Panc1 (cell line): ENCODE measurements around the gene IDI2. TPM values are rescaled to one million over a fixed set of nuclear protein-coding genes. Genes with fewer than 3 reads are reported as not detected.

Source experiments
- ATAC-seq: fragments of 200-7000 bp; cut with Tn5 transposase; 2 replicates; pipeline ENCODE4 v1.9.1; 2020; ENCODE audit warnings: mild to moderate bottlenecking, moderate library complexity
- BruUV-seq: library from RNA; stranded (reverse); fragments of 400-500 nt; replicated peaks from 2 replicates; lab custom pipeline; 2021; lab: Mats Ljungman, UMichigan
- CTCF ChIA-PET: fragments of 300-600 bp; sonication (Branson Sonifier 250); formaldehyde crosslinking; loops from one replicate; lab custom pipeline; 2022; ENCODE audit warnings: antibody characterized with exemption; lab: Charles Lee
- POLR2A ChIA-PET: fragments of 300-600 bp; sonication (Branson Sonifier 250); formaldehyde crosslinking; loops from one replicate; lab custom pipeline; 2022; ENCODE audit warnings: antibody characterized with exemption; lab: Charles Lee
- DNase-seq: peaks from one replicate; pipeline ENCODE4 v3.0.0-alpha.2; 2010; ENCODE audit warnings: low read depth, low spot score
- H3K27ac ChIP-seq: 2 replicates; pipeline ENCODE4 v1.5.1; 2011; ENCODE audit warnings: mild to moderate bottlenecking, low read length, inconsistent platforms
- H3K27me3 ChIP-seq: fragments of 200-500 bp; sonication (Bioruptor generic); 2 replicates; pipeline ENCODE4 v1.6.0; 2014; ENCODE audit warnings: low read length, inconsistent platforms; ENCODE audit not compliant: control insufficient read depth, insufficient read depth
- H3K36me3 ChIP-seq: fragments of 200-500 bp; sonication (Bioruptor generic); 2 replicates; pipeline ENCODE4 v1.5.1; 2014; ENCODE audit warnings: inconsistent platforms, mild to moderate bottlenecking, low read length, moderate library complexity; ENCODE audit not compliant: control insufficient read depth, insufficient read depth
- H3K4me1 ChIP-seq: 2 replicates; pipeline ENCODE4 v1.5.1; 2011; ENCODE audit warnings: inconsistent platforms, mild to moderate bottlenecking, low read length, moderate library complexity; ENCODE audit not compliant: control insufficient read depth, insufficient read depth
- H3K4me3 ChIP-seq, 2 experiments: 2 replicates each; pipeline ENCODE4 v1.5.1; 2011 to 2012; ENCODE audit warnings: low read depth in 2 of 2, low read length in 2 of 2, mild to moderate bottlenecking in 2 of 2, inconsistent platforms in 1 of 2, moderate library complexity in 1 of 2
- H3K9me3 ChIP-seq: fragments of 200-500 bp; sonication (Bioruptor generic); 2 replicates; pipeline ENCODE4 v1.5.1; 2014; ENCODE audit warnings: low read depth, mild to moderate bottlenecking, inconsistent platforms, low read length, moderate library complexity; ENCODE audit not compliant: control insufficient read depth, insufficient read depth
- POLR2AphosphoS5 ChIP-seq: IDR thresholded peaks from 2 replicates; pipeline ENCODE4 v1.6.1; 2012; ENCODE audit warnings: mild to moderate bottlenecking, low read depth, low read length, moderate library complexity
- REST ChIP-seq, 2 experiments: IDR thresholded peaks; 2 replicates each; pipeline ENCODE4 v1.6.1; 2011 to 2012; ENCODE audit warnings: low read depth in 2 of 2, control low read depth in 1 of 2, low read length in 1 of 2, mild to moderate bottlenecking in 1 of 2, moderate library complexity in 1 of 2; ENCODE audit not compliant: insufficient read depth in 1 of 2
- SIN3A ChIP-seq: IDR thresholded peaks from 2 replicates; pipeline ENCODE4 v1.6.1; 2012; ENCODE audit warnings: low read depth, mild to moderate bottlenecking, low read length, moderate library complexity, borderline replicate concordance; ENCODE audit not compliant: insufficient read depth
- TCF7L2 ChIP-seq: IDR thresholded peaks from 2 replicates; pipeline ENCODE4 v1.6.1; 2011; ENCODE audit warnings: mild to moderate bottlenecking, low read depth, low read length, inconsistent platforms
- in situ Hi-C: cut with HindIII; loops from 2 replicates; pipeline ENCODE4 v1.10.0; 2016; ENCODE audit warnings: low sequenced_read_pairs, low pct_unique_long_range_greater_than_20kb
- intact Hi-C: fragments of 100-400 bp; cut with micrococcal nuclease; formaldehyde crosslinking; loops from one replicate; pipeline ENCODE4 v1.10.0; 2022; ENCODE audit not compliant: unreplicated experiment
- total RNA-seq: library from RNA; stranded (reverse); gene quantifications from one replicate; pipeline ENCODE4 v1.2.1, GENCODE V29; 2021; ENCODE audit not compliant: unreplicated experiment
- TF ChIP-seq, protein P1 (sequence below): fragments of 450-650 bp; IDR thresholded peaks from 2 replicates; pipeline ENCODE4 v1.5.1; 2017; ENCODE audit warnings: mild to moderate bottlenecking

IDI2 gene
- total RNA-seq, 1 experiment from 2014 or later = not detected

DNA sequence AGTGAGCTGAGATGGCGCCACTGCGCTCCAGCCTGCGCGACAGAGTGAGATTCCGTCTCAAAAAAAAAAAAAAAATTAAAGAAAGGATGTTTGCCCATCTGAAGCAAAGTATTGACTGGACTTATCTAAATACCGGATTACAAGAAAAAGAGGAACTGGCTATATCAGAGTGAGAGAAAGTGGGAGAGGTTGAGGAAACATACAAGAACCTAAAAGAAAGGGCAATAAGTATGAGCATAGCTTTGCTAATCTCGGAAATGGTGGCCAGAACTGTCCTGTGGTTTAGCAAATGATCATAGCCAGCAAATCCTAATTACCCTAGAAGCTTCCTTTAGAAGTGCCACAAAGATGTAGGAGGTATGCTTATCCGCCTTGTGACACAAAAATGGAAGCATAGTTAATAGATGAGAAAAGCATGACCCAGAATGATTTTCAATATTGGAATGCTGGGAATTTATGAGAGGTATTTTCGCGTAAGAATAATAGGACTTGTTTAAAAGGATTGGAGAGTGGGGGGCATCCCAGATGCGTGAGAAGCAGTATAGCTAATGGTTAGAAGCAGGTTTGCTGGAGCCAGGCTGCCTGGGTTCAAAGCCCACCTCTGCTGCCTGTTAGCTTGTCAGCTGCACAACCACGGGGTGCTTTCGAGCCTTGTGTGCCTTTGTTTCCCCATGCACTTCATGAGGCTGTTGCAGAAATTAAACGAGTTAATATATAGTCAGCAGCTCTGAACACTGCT lies 38.6 kb downstream of the IDI2 start:
- no peak for DNase-seq
- H3K4me3 ChIP-seq = peak overlapping the region; percentile 96 to 99
- ChIA-PET POLR2A (interaction anchor here (0.5 to 0.7 kb wide), 3 partner anchors 52 to 898 kb away, joined by 3 to 8 read pairs (median 3); no protein-coding TSS in a partner anchor), CTCF (interaction anchor here (0.7 kb wide), 1 partner anchor 102 kb away, joined by 4 read pairs; no protein-coding TSS in a partner anchor)
- peaks cover 14% of the 10 kb centered on the region for H3K4me1 ChIP-seq
- H3K36me3 ChIP-seq = peaks cover 4% of the 10 kb centered on the region
- no TSS peak for BruUV-seq
- no peak for ATAC-seq
- in situ Hi-C loops = no loop called here
- no peaks in the 10 kb centered on the region for H3K27me3 ChIP-seq
- peak overlapping the region; percentile 92 for H3K27ac ChIP-seq
- intact Hi-C loops = no loop called here
- H3K9me3 ChIP-seq = no peaks in the 10 kb centered on the region
- TF ChIP-seq POLR2AphosphoS5 = no peak
- no peak for TF ChIP-seq REST (IDR thresholded peaks at IDR 0.05; ENCODE audit: insufficient read depth in 1 of 2, low read depth in 2 of 2, low read length in 1 of 2)
- TF ChIP-seq SIN3A = no peak
- TF ChIP-seq, protein P1, sequence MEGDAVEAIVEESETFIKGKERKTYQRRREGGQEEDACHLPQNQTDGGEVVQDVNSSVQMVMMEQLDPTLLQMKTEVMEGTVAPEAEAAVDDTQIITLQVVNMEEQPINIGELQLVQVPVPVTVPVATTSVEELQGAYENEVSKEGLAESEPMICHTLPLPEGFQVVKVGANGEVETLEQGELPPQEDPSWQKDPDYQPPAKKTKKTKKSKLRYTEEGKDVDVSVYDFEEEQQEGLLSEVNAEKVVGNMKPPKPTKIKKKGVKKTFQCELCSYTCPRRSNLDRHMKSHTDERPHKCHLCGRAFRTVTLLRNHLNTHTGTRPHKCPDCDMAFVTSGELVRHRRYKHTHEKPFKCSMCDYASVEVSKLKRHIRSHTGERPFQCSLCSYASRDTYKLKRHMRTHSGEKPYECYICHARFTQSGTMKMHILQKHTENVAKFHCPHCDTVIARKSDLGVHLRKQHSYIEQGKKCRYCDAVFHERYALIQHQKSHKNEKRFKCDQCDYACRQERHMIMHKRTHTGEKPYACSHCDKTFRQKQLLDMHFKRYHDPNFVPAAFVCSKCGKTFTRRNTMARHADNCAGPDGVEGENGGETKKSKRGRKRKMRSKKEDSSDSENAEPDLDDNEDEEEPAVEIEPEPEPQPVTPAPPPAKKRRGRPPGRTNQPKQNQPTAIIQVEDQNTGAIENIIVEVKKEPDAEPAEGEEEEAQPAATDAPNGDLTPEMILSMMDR = no peak
- TF ChIP-seq TCF7L2 = no peak

GRCh38 chr10:986137-986825 lies 39.4 kb downstream of the IDI2 start:
- H3K27me3 ChIP-seq = no peaks in the 10 kb centered on the region
- H3K9me3 ChIP-seq = no peaks in the 10 kb centered on the region
- CTCF ChIA-PET = interaction anchor here (0.7 kb wide), 1 partner anchor 101 kb away, joined by 4 read pairs; no protein-coding TSS in a partner anchor
- peaks cover 4% of the 10 kb centered on the region for H3K36me3 ChIP-seq
- no peak overlapping the region for H3K4me3 ChIP-seq
- POLR2A ChIA-PET = interaction anchor here (0.6 to 0.7 kb wide), 3 partner anchors 51 to 897 kb away, joined by 3 to 8 read pairs (median 3); no protein-coding TSS in a partner anchor
- BruUV-seq = no TSS peak
- TF ChIP-seq POLR2AphosphoS5 (no peak), SIN3A (no peak), REST (IDR thresholded peaks at IDR 0.05; ENCODE audit: insufficient read depth in 1 of 2, low read depth in 2 of 2, low read length in 1 of 2) (no peak), TCF7L2 (no peak)
- TF ChIP-seq, protein P1 = no peak
- ATAC-seq = no peak
- intact Hi-C loops (no loop called here), in situ Hi-C loops (no loop called here)
- H3K27ac ChIP-seq = no peak overlapping the region
- peaks cover 14% of the 10 kb centered on the region for H3K4me1 ChIP-seq
- no peak for DNase-seq
